SK-N-SH (cell line): ENCODE results near the gene GBX1. TPM values are rescaled to one million over a fixed set of nuclear protein-coding genes. Genes with fewer than 3 reads are reported as not detected.

Source experiments
- CTCF ChIA-PET: fragments of 300-600, 350-600 bp; formaldehyde crosslinking; extraction: SDS; loops from one replicate; lab custom pipeline; 2021; lab: Yijun Ruan, JAX
- POLR2A ChIA-PET: fragments of 350-600 bp; sonication (Branson Sonifier 250); formaldehyde crosslinking; extraction: SDS; loops from one replicate; lab custom pipeline; 2020; ENCODE audit warnings: antibody characterized with exemption, inconsistent platforms; lab: Yijun Ruan, JAX
- DNase-seq: peaks from one replicate; pipeline ENCODE4 v3.0.0; 2012
- H2AFZ ChIP-seq: fragments of 200-600 bp; sonication (generic); 2 replicates; pipeline ENCODE4 v1.8.1; 2016; ENCODE audit warnings: antibody characterized with exemption, mild to moderate bottlenecking, low read depth
- H3F3A ChIP-seq: fragments of 200-600 bp; sonication (generic); replicated peaks from 2 replicates; pipeline ENCODE3; 2016; ENCODE audit warnings: antibody characterized with exemption, mild to moderate bottlenecking; ENCODE audit not compliant: insufficient read depth
- H3K27ac ChIP-seq, 2 experiments: fragments of 200-500 bp in 1 of 2; fragments of 200-600 bp in 1 of 2; sonication (Bioruptor generic) in 1 of 2; sonication (generic), shearing (Covaris generic) in 1 of 2; 2 replicates each; pipeline versions ENCODE4 v1.5.1 to v1.6.1; 2014 to 2016; ENCODE audit warnings: low read depth in 2 of 2, inconsistent platforms in 1 of 2, low read length in 1 of 2, mild to moderate bottlenecking in 1 of 2, mixed read lengths in 1 of 2
- H3K27me3 ChIP-seq: fragments of 200-600 bp; sonication (generic), shearing (Covaris generic); 2 replicates; pipeline ENCODE4 v1.6.1; 2016; ENCODE audit warnings: mixed run types; ENCODE audit not compliant: insufficient read depth
- H3K36me3 ChIP-seq, 2 experiments: fragments of 200-500 bp in 1 of 2; fragments of 200-600 bp in 1 of 2; sonication (Bioruptor generic) in 1 of 2; sonication (generic) in 1 of 2; replicated peaks in 1 of 2; 2 replicates each; pipeline versions ENCODE3 to v1.5.1; 2014 to 2016; ENCODE audit warnings: low read length in 1 of 2, mild to moderate bottlenecking in 1 of 2; ENCODE audit not compliant: insufficient read depth in 2 of 2, control insufficient read depth in 1 of 2
- H3K4me1 ChIP-seq, 2 experiments: fragments of 200-500 bp in 1 of 2; fragments of 200-600 bp in 1 of 2; sonication (Bioruptor generic) in 1 of 2; sonication (generic), shearing (Covaris generic) in 1 of 2; 2 replicates each; pipeline versions ENCODE4 v1.5.1 to v1.6.1; 2014 to 2016; ENCODE audit warnings: low read depth in 1 of 2, low read length in 1 of 2, mixed run types in 1 of 2; ENCODE audit not compliant: insufficient read depth in 2 of 2, control insufficient read depth in 1 of 2
- H3K4me2 ChIP-seq: fragments of 200-600 bp; sonication (generic), shearing (Covaris generic); 2 replicates; pipeline ENCODE4 v1.6.1; 2017; ENCODE audit warnings: mixed run types
- H3K4me3 ChIP-seq, 2 experiments: fragments of 200-500 bp in 1 of 2; fragments of 200-600 bp in 1 of 2; sonication (Bioruptor generic) in 1 of 2; sonication (generic), shearing (Covaris generic) in 1 of 2; 2 replicates each; pipeline versions ENCODE4 v1.5.1 to v1.8.1; 2014 to 2016; ENCODE audit warnings: low read depth in 2 of 2, inconsistent platforms in 1 of 2, low read length in 1 of 2, mild to moderate bottlenecking in 1 of 2, mixed read lengths in 1 of 2, moderate library complexity in 1 of 2
- H3K79me2 ChIP-seq: fragments of 200-600 bp; sonication (generic); 2 replicates; pipeline ENCODE4 v1.8.1; 2017; ENCODE audit warnings: mild to moderate bottlenecking; ENCODE audit not compliant: insufficient read depth
- H3K9ac ChIP-seq: fragments of 200-600 bp; sonication (generic); 2 replicates; pipeline ENCODE4 v1.6.1; 2017; ENCODE audit warnings: mixed run types
- H3K9me2 ChIP-seq: fragments of 200-600 bp; sonication (generic); 2 replicates; pipeline ENCODE4 v1.6.1; 2017; ENCODE audit warnings: mixed run types
- H3K9me3 ChIP-seq: fragments of 200-600 bp; sonication (generic); 2 replicates; pipeline ENCODE4 v1.6.1; 2017; ENCODE audit warnings: mixed run types, mild to moderate bottlenecking, moderate library complexity
- H4K20me1 ChIP-seq: fragments of 200-600 bp; sonication (generic); 2 replicates; pipeline ENCODE4 v1.6.1; 2017; ENCODE audit warnings: mild to moderate bottlenecking, mixed run types; ENCODE audit not compliant: insufficient read depth
- CHD2 ChIP-seq: fragments of 150-350 bp; IDR thresholded peaks from 2 replicates; pipeline ENCODE4 v1.6.1; 2018; ENCODE audit warnings: low read length; ENCODE audit not compliant: partially characterized antibody
- EP300 ChIP-seq, 2 experiments: IDR thresholded peaks; 2 replicates each; pipeline versions ENCODE4 v1.4.0 to v1.6.1; 2012; ENCODE audit warnings: borderline replicate concordance in 1 of 2, low read depth in 1 of 2, low read length in 1 of 2
- EZH2phosphoT487 ChIP-seq: fragments of 200-600 bp; sonication (generic); IDR thresholded peaks from 2 replicates; pipeline ENCODE4 v1.6.1; 2017; ENCODE audit warnings: low read depth, mixed run types, mild to moderate bottlenecking, antibody characterized with exemption, moderate library complexity, borderline replicate concordance
- GABPA ChIP-seq: IDR thresholded peaks from 2 replicates; pipeline ENCODE4 v1.4.0; 2012; ENCODE audit warnings: low read depth, mild to moderate bottlenecking
- GATA2 ChIP-seq: sonication (generic); formaldehyde crosslinking; IDR thresholded peaks from 2 replicates; pipeline ENCODE4 v1.5.0; 2020; ENCODE audit warnings: mild to moderate bottlenecking, missing genetic modification reagents
- IRF3 ChIP-seq: fragments of 150-350 bp; IDR thresholded peaks from 2 replicates; pipeline ENCODE4 v1.6.1; 2016; ENCODE audit warnings: mild to moderate bottlenecking, low read depth, low read length
- JUND ChIP-seq: IDR thresholded peaks from 2 replicates; pipeline ENCODE4 v1.4.0; 2012
- MEF2A ChIP-seq: IDR thresholded peaks from 2 replicates; pipeline ENCODE4 v1.4.0; 2012; ENCODE audit warnings: low read depth, borderline replicate concordance
- MXI1 ChIP-seq: IDR thresholded peaks from 2 replicates; pipeline ENCODE4 v1.6.1; 2012; ENCODE audit warnings: mild to moderate bottlenecking, low read depth, low read length, improper control_type of control experiment
- NFIC ChIP-seq: IDR thresholded peaks from 2 replicates; pipeline ENCODE4 v1.4.0; 2012; ENCODE audit warnings: borderline replicate concordance
- PBX3 ChIP-seq: IDR thresholded peaks from 2 replicates; pipeline ENCODE4; 2012
- POLR2AphosphoS5 ChIP-seq: IDR thresholded peaks from 2 replicates; pipeline ENCODE4 v1.6.1; 2012; ENCODE audit warnings: low read depth, low read length
- RAD21 ChIP-seq: IDR thresholded peaks from 2 replicates; pipeline ENCODE4 v1.6.1; 2012; ENCODE audit warnings: mild to moderate bottlenecking, low read length
- RCOR1 ChIP-seq: fragments of 150-350 bp; IDR thresholded peaks from 2 replicates; pipeline ENCODE4 v1.6.1; 2017; ENCODE audit warnings: antibody characterized with exemption, low read length
- SIN3A ChIP-seq: IDR thresholded peaks from 2 replicates; pipeline ENCODE4 v1.6.1; 2012; ENCODE audit warnings: low read depth, mild to moderate bottlenecking, low read length, moderate library complexity, borderline replicate concordance
- TCF12 ChIP-seq: IDR thresholded peaks from 2 replicates; pipeline ENCODE4 v1.4.0; 2012
- USF1 ChIP-seq: IDR thresholded peaks from 2 replicates; pipeline ENCODE4 v1.4.0; 2012; ENCODE audit warnings: low read depth, borderline replicate concordance
- USF2 ChIP-seq: fragments of 150-350 bp; IDR thresholded peaks from 2 replicates; pipeline ENCODE4 v1.6.1; 2017; ENCODE audit warnings: antibody characterized with exemption, low read length, low read depth, borderline replicate concordance
- YY1 ChIP-seq: IDR thresholded peaks from 2 replicates; pipeline ENCODE4 v1.4.0; 2012; ENCODE audit warnings: low read depth, mild to moderate bottlenecking
- WGBS: methylation state at CpG from one replicate; pipeline ENCODE4 v1.1.6; 2017; ENCODE audit warnings: low lambda C conversion rate; 5-methylcytosine and 5-hydroxymethylcytosine counted together
- polyA plus RNA-seq, 3 experiments: library from polyadenylated mRNA; depleted of rRNA; stranded (reverse); fragments of >200 nt; gene quantifications; 2 replicates each; pipeline ENCODE4 v1.2.3, GENCODE V29; 2012

The GBX1 gene
- polyA plus RNA-seq, 1 of the 3 experiments (the other 2 are of a cell fraction): not detected

GRCh38 chr7:151133986-151134742 lies 33.3 kb downstream of the GBX1 start:
- no peaks in the 10 kb centered on the region for H3K79me2 ChIP-seq
- no peak overlapping the region for H3K4me2 ChIP-seq
- POLR2A ChIA-PET: no interaction called here
- peaks cover 11 to 93% of the 10 kb centered on the region in 2 experiments for H3K36me3 ChIP-seq
- no peak overlapping the region for H3K9ac ChIP-seq
- no peaks in the 10 kb centered on the region for H3K27me3 ChIP-seq
- H2AFZ ChIP-seq: no peak overlapping the region
- H3K9me3 ChIP-seq: no peaks in the 10 kb centered on the region
- H3K4me1 ChIP-seq: peaks cover 0 to 36% of the 10 kb centered on the region in 2 experiments; a peak in 1 of 4 replicates
- H3K9me2 ChIP-seq: no peaks in the 10 kb centered on the region
- 95% methylated on average over 23 of the region's 24 CpGs for WGBS
- H3F3A ChIP-seq: no peaks in the 10 kb centered on the region
- no peak overlapping the region for H3K27ac ChIP-seq
- no peak overlapping the region for H3K4me3 ChIP-seq
- CTCF ChIA-PET: interaction anchor here (1.9 to 18.0 kb wide), 4 partner anchors 10 to 35 kb away, joined by 5 to 239 read pairs (median 54); partner anchors contain the start of gene GBX1
- no peak for DNase-seq
- TF ChIP-seq SIN3A: no peak
- no peak for TF ChIP-seq EP300 (IDR thresholded peaks at IDR 0.05; ENCODE audit: borderline replicate concordance in 1 of 2, low read depth in 1 of 2, low read length in 1 of 2)
- TF ChIP-seq EZH2phosphoT487: no peak
- no peak for TF ChIP-seq GATA2
- TF ChIP-seq MEF2A: no peak
- no peak for TF ChIP-seq IRF3
- no peak for TF ChIP-seq MXI1
- TF ChIP-seq USF2: no peak
- TF ChIP-seq PBX3: no peak
- TF ChIP-seq NFIC: no peak
- no peaks in the 10 kb centered on the region for H4K20me1 ChIP-seq

GRCh38 chr7:151133266-151133985 lies 34.1 kb downstream of the GBX1 start:
- Histone ChIP-seq H3K4me1 (peaks cover 0 to 36% of the 10 kb centered on the region in 2 experiments; a peak in 1 of 4 replicates), H2AFZ (no peak overlapping the region), H3K9me2 (no peaks in the 10 kb centered on the region), H3K4me3 (no peak overlapping the region), H3K4me2 (no peak overlapping the region), H3K9me3 (no peaks in the 10 kb centered on the region), H3K27me3 (no peaks in the 10 kb centered on the region), H3K27ac (no peak overlapping the region), H3K79me2 (no peaks in the 10 kb centered on the region), H4K20me1 (no peaks in the 10 kb centered on the region), H3K36me3 (peaks cover 17 to 96% of the 10 kb centered on the region in 2 experiments), H3K9ac (no peak overlapping the region), H3F3A (no peaks in the 10 kb centered on the region)
- TF ChIP-seq CHD2 (no peak), JUND (no peak), POLR2AphosphoS5 (no peak), USF1 (no peak), USF2 (no peak), IRF3 (no peak), MEF2A (no peak), GATA2 (no peak), RCOR1 (no peak), YY1 (no peak), TCF12 (no peak), RAD21 (no peak), GABPA (no peak)
- ChIA-PET CTCF (interaction anchor here (1.9 to 18.0 kb wide), 4 partner anchors 9 to 33 kb away, joined by 5 to 243 read pairs (median 136); partner anchors contain the start of gene GBX1), POLR2A (no interaction called here)
- WGBS: 99% methylated on average over 15 of the region's 16 CpGs
- no peak for DNase-seq
